GM19395 (cell line): Measurements from ENCODE around the gene TSPAN11.

Experiments used
- ATAC-seq: cut with Tn5 transposase; IDR thresholded peaks from one replicate; pipeline ENCODE4 v1.9.1; 2021; ENCODE audit warnings: mild to moderate bottlenecking, moderate library complexity; ENCODE audit not compliant: unreplicated experiment

Gene TSPAN11

DNA sequence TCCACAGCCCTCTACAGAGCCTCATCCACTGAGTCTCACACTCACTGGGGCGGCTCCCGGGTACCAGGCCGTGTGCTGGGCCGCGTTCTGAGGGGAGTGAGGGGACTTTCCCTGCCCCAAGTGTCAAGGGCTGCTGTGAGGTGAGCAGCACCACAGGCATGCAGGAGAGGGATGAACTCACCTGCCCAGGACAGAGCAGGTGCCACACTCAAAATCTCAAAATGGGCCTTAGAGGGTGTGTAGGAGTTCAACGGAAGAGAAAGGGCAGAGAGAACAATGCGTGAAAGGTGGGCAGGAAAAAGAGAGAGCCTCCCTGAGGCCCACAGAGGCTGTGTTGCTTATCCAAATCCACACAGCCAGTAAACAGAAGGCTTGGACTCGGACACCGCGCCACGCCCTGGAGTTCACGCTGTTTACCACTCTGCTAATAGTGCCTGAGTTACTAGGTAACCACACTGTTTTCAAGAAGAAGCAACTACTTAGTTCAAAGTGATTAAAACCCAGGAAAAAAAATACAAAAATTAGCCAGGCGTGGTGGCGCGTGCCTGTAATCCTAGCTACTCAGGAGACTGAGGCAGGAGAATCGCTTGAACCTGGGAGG lies 32.7 kb downstream of the TSPAN11 start:
- no peak for ATAC-seq

- no peak for ATAC-seq
These were observed 33.2 kb downstream of the TSPAN11 start for GRCh38 chr12:30959778-30960177.

- ATAC-seq = no peak
These were observed 34.5 kb downstream of the TSPAN11 start for GRCh38 chr12:30961030-30961429.

DNA sequence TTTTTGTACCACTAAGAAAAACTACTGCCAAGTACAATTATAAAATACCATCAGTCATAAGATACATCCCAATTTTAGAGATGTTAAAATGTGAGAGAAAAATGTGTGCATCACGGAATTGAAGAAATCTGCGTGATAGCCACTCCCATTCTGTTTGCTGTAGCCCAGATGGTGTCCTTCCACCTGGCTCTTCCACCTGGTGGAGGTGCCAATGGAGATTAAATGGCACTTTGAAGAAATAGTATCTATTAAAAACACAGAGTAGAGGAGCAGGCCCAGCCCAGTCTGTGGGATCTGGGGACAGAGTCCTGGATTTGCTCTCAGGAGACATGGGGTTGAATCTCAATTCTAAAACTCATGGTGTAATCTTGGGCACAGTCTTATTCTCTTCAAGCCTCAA lies 35.5 kb downstream of the TSPAN11 start:
- no peak for ATAC-seq

- ATAC-seq = no peak
These were observed 37.4 kb downstream of the TSPAN11 start for GRCh38 chr12:30963709-30964564.

DNA sequence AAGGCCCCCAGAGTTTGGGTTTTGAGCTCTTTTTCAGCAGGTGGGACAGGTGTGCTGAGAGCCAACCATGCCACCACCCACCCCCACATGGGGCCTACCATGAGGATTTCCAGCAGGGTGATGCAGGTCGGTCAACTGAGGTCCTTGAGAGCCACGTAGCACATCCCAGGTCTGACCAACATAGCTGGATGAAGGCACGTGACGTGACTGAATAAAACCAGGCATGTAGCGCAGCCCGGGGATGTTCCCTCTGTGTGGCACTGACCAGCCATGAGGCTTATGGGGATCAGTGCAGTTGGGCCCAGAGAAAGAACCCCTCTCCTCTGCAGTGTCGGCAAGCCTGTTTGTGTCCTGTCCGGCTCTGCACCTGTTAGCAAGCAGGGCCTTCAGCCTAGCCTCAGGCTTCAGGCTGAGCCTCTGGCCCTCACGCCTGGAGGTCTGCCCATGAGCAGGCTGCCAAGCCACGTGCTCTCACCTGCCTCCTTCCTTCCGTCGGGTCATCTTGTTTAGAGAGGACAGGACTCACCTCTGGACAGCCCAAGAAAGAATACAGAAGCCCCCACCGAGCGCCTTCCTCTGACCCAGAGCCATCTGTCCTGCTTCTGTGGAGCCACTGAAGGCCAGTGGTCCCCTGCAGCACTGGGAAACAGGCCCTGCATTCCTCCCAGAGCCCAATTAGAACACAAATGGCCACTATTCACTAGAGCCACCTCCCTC lies 38.5 kb downstream of the TSPAN11 start:
- no peak for ATAC-seq

DNA sequence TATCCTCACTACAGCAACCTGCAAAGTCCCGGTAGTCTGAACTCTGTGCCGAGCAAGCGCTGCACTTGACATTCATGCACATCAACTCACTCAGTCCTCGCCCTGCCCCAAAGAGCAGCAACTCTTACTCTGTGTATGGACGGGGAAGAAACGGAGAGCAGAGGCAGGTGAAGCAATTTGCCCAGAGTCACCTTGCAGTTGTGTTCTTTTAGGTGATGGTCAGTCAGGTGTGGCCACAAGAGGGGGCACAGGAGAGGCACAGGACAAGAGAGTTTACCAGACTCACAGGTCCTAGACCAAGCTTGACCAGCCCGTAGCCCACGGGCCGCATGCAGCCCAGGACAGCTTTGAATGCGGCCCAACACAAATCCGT lies 39.1 kb downstream of the TSPAN11 start:
- ATAC-seq = no peak

DNA sequence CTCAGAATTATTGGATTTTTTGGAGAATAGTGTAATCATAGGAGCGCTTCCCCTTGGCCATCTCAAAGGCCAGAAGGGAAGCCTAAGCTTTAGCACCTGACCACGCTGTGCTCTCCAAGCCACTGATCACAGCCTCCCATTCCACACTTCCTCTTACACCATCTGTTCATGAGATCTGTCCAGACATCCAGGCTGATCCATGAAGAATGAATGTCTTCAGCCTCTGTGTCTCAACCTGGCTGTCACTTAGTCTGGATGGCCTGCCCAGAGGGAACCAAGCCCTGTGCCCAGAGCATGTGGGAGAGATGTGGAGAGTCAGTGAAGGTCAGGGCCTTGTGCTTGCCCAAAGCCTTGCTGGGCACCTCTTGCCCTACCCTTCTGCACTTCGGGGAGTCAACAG lies 40.5 kb downstream of the TSPAN11 start:
- no peak for ATAC-seq

DNA sequence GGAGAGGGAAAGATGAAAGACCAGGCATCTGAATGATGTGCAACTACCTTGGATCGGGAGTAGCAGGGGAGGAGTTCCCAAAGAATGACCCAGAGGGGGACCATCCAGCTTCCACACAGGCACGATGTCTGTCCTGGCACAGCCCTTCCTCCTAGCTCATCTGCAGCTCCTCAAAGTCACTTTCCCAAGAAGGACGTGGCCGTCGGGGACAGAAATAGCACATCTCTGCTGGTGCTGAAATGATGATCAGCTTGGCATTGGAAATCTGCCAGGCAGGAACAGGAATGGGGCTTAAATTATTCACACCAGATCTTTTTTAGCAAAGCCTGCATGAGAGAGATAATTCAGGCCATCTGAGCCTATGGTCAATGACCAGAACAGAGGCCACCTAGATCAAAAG lies 41.7 kb downstream of the TSPAN11 start:
- no peak for ATAC-seq

DNA sequence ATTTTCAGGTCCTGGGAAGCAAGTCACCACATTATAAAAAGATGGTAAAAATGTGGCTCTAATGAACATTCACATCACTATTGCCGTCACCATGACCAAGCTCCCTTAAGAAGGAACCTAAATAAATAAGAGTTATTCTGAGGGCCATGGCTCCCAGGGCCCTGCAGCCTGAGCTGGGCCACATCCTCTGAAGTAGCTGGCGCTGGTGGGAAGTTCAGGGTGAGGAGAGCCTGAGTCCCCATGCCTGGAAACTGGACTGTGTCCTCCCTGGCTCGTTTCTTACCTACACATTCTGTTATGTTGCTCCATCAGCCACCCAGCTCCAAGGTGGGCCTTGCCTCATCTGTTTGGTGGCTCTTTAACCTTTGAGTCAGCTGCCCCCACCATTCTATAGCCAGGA lies 42.5 kb downstream of the TSPAN11 start:
- no peak for ATAC-seq

DNA sequence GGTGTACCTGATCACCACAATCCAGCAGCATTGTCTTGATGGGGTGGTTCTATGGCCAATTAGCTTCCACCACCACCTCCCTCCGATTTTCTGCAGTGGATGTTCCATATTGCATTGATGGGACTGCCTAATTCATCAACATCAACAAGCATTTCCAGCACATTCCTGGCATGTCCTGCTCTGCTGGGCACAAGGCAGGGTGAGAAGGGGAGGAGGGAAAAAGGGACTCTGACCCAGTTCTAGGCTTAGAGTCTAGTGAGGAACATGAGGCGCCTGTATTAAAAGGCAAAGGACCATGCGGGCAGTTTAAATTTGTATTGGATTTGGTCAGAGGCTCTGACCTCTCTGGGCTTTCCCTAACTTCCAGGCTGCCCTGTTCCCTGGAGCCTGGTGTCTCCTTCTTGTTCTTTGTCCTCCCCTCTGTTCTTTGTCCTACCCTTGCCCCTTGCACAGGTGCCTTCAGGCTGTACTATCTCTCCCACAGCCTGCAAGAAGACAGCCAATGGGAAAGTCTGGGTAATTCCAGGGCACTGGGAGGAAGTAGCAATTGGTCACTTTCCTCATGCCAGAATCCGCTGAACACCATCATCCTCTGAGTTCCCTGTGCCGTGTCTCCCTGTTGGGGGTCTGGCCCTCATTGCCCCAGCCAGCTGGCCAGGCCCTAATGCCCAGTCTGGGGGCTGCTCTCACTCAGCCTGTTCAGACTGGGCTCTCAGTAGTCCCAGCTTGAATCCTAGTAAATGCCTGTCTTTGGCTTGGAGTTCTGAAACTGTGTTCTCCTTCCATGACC lies 43.3 kb downstream of the TSPAN11 start:
- no peak for ATAC-seq

- no peak for ATAC-seq
These were observed 44.1 kb downstream of the TSPAN11 start for GRCh38 chr12:30970559-30971197.

GRCh38 chr12:30972035-30972434 lies 45.5 kb downstream of the TSPAN11 start:
- no peak for ATAC-seq

DNA sequence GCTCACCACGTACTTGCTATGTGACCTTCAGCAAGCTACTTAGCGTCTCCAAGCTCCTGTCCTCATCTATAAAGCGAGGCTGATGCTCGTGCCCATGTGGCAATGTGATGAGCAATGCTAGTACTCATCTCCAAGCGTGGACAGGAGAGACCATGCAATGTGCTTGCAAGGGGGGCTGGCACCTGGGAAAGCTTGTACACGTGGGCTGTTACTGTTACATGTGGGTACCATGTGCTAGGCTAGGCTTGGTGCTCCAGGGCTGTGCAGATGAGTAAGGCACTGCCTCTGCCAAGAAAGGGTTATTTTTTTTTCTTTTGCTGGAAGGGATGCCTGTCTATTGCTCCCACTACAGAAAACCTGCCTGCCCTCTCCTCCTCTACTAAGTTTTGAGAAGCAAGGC lies 46.6 kb downstream of the TSPAN11 start:
- no peak for ATAC-seq

DNA sequence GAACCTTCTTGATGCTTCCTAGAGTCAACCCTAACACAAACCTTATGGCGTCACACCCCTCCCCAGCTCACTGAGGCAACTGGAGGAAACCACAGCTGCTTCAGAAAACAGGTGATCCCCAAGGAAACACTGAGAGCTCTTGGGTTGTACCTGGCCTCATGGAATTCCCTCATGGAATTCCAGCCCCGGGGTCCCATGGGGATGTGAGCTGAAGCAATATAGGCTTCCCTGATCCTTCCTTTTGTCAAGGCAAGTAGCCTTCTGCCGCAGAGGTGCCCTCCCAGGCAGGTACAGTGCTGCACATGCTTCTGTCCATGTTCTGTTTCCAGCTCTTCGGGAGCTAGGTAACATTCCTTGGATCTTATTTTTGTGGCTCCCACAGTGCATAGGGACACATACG lies 47.3 kb downstream of the TSPAN11 start:
- no peak for ATAC-seq

GRCh38 chr12:30974746-30975500 lies 48.4 kb downstream of the TSPAN11 start:
- no peak for ATAC-seq

GRCh38 chr12:30975581-30975980 lies 49.0 kb downstream of the TSPAN11 start:
- no peak for ATAC-seq

DNA sequence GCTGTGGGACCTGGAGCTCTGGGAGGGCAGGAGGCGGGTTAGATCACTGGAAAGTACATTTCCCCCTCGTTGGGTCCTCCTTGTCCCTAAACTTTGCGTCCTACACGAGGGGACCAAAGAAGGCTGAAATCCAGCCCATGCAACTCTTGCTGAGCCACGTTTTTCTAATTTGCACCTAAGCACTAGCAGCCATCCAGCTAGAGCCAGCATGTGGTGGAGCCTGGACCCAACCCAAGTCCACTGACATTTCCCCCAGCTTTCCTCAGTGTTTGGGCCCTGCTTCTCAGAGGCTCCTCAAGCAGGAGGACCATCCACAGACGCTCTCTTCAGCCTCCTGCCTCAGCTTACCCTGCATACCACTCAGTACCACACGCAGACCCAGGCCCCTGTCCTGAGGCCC lies 49.7 kb downstream of the TSPAN11 start:
- no peak for ATAC-seq

DNA sequence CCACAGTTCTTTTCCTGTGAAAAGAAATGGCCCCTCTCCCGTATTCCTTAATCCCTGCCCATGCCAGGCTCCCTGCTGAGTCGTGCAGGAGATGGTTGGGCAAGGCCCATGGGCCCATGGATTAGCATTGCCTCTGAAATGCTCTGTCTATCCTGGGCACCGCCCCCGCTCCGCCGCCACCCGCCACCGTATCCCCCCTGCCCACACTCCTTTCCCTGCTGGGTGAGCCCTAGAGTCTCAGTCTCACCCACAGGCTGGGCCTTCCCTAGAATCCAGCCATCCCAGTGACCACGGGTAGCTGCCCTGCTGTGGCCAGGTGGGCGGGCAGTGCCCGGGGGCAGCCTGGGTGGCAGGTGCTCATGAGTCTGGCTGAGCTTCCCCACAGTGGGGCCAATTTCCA lies 50.6 kb downstream of the TSPAN11 start:
- ATAC-seq = no peak
